Activated CD8-positive, alpha-beta memory T cell treated with anti-CD3 and anti-CD28 coated beads for 24 hours (primary cell): Measurements from ENCODE around the gene PPIG.
"Not testable (repeated sequence)": the region's sequence is repeated elsewhere in the genome, so short reads cannot be mapped to it uniquely, and the experiment has no call there.

ENCODE experiments used
- DNase-seq: peaks from one replicate; pipeline ENCODE4 v3.0.0-alpha.2; 2020

Gene PPIG

DNA sequence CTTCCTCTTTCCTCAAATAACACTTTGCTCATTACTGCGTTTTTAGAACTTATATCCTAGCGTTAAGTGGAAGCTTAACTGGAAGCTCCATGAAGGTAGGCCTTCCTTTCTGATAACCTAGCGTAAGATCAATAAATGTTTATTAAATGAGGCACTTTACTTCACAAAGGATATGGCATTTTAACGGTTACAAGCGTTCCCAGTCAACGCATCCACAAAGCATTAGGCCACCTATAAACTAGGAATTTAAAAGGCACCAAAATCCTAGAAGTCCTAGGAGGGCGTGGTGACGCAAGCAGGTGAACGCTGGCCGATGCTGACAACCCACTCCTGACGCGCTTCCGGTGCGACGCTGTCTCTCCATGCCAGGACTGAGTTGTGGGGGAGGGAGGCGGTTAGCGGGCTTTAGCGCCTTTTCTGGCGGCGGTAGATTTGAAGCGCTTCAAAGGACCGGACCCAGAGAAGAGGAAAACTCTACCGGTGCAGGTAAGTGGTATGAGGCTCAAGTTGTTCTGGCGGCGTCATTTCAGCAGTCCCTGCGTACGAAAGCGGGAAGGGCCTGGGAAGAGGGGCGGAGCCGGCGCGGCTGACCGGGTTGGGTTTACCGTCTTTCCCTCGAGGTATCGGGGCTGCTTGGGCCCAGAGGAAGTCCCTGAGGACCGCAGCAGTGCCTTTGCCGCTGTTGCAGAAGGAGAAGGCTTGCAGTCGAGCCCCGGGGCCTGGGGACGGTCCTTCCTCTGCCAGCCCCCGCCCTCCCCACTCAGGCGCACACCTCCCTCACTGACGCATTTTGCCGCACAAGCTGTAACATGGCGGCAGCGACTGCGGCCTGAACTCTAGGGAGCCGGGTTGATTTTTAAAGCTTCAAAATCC is at the start of gene PPIG:
Gene PPIG (plus strand): TSS at position 347 of the 873 bp plus-strand sequence. CDS start 19,691 bp downstream, outside the sequence.
- DNase-seq, result peak; percentile 91

- DNase-seq, result not testable (repeated sequence)
Observed at GRCh38 chr2:169539460-169539859, 44.7 kb upstream of the PPIG start.

- DNase-seq, result no peak
Observed at GRCh38 chr2:169540146-169540545, 44.0 kb upstream of the PPIG start.

DNA sequence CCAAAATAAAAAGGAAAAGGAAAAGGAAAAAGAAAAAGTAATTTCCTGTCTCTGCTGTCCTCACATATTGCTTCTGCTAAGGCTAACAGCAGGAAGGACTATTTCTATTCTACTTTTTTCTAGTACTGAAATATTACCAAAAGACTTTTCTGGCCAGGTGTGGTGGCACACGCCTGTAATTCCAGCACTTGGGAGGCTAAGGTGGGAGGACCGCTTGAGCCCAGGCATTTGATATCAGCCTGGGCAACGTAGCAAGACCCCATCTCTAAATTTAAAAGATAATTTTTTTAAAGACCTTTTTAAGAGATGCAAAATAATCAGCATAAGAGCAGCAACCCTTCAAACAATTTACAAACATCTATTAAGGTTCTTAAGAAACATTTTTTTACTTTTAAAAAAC is 41.7 kb upstream of the PPIG start:
- no peak for DNase-seq

- DNase-seq, result no peak
Observed at GRCh38 chr2:169546756-169547155, 37.4 kb upstream of the PPIG start.

- no peak for DNase-seq
Observed at GRCh38 chr2:169561364-169561763, 22.8 kb upstream of the PPIG start.

GRCh38 chr2:169562084-169562483 is 22.1 kb upstream of the PPIG start:
- not testable (repeated sequence) for DNase-seq

DNA sequence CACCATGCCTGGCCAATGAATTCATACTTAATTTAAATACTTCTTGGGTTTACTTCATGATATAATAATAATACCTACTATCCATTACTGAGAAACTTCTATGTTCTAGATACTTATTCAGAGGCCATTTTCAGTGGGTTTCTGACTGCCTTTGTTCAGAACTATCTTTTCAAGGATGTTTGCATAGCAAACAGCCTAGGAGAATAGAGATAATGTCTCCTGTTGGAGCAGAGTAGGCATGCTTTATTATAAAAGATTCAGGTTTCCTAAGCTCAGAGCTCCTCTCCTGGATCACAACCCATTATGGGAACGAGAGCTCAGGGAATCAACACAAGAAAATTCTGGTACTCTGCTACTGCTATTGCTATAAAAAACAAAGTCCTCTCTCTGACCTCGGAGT is 21.6 kb upstream of the PPIG start:
- DNase-seq, result no peak

- DNase-seq, result no peak
Observed at GRCh38 chr2:169565686-169566085, 18.5 kb upstream of the PPIG start.

DNA sequence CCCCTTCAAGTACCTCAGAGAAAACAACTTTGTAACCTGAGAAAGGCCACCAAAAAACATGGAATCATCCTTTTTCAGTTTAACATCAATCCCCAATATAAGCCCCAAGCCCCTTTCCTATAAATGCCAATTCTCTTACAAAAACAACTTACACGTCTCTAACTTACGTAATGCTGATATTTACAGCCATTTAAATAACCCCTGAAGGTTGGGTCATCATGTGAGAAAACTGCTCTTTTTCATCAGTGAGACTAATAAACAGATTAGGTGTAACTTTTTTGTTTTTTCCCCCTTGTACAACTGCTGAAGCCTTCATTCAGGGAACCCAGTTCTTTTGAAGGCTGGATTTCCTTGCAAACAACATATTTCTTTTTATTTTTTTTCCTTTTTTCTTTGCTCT is 14.2 kb upstream of the PPIG start:
- DNase-seq, result no peak

DNA sequence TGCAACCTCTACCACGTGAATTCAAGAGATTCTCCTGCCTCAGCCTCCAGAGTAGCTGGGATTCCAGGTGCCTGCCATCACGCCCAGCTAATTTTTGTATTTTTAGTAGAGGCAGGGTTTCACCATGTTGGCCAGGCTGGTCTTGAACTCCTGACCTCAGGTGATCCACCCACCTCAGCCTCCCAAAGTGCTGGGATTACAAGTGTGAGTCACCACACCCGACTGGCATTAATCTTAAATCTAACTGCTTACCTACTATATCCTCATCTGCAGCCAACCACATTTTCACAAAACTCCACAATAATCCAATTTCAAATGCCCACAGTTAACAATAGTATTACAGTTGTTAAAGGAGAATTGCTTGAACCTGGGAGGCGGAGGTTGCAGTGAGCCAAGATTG is 13.4 kb upstream of the PPIG start:
- not testable (repeated sequence) for DNase-seq

DNA sequence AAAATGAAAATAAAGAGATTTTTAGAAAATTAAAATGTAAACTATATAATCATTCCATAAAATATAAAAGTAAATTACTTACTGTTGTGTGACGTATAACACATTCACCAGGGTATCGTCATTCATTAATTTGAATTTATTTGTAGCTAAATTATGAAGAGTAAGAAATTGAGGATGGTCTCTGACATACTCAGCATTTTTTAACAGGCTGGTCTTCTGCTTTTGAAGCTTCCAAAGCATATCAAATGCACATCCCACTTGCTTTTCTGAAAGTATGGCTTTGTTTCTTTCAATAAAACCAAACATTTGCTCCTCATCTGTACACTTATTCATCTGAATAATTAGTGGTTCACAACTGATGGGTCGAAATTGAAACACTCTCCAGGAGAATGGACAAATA is 12.6 kb upstream of the PPIG start:
- no peak for DNase-seq

DNA sequence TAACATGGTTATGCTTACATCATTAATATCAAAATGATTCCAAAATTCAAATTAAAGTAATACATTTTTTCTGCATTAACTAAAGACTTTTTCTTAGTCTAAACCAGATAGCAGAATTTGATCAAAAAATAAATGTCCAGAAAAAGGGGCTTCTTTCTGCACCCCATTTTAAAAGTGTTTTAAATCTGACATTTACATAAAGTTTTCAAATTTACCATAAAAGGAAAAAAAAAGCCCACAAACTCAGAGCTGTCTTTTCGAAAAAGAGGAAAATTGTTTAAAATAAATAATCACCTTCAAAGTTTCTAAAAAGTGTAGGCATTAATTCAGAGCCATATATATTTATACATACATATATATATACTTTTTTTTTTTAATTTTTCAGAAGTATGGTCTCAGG is 12.0 kb upstream of the PPIG start:
- DNase-seq, result no peak

GRCh38 chr2:169572821-169573159 is 11.4 kb upstream of the PPIG start:
- DNase-seq, result no peak

GRCh38 chr2:169573160-169573973 is 10.8 kb upstream of the PPIG start, which contains the start of gene FASTKD1:
FASTKD1 (minus strand) TSS chr2:169573865; CDS start chr2:169572029, 1,836 bp downstream.
- DNase-seq, result peak; percentile 91

DNA sequence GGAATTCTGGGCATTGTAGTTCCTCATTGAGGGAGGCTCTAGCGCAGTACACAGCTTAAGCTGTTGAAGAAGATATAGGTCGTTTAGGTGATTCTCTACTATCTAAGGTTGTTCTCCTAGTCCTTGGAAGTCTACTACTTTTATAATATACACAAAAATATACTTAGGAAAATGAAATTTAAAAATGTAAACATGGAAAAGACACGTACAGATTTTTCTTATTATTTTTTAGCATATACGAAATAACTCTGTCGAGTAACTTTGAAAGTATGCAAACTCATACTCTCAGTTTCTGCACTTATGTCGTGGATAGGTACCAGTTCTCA is 10.2 kb upstream of the PPIG start:
- no peak for DNase-seq

GRCh38 chr2:169574539-169574938 is 9.6 kb upstream of the PPIG start:
- not testable (repeated sequence) for DNase-seq

DNA sequence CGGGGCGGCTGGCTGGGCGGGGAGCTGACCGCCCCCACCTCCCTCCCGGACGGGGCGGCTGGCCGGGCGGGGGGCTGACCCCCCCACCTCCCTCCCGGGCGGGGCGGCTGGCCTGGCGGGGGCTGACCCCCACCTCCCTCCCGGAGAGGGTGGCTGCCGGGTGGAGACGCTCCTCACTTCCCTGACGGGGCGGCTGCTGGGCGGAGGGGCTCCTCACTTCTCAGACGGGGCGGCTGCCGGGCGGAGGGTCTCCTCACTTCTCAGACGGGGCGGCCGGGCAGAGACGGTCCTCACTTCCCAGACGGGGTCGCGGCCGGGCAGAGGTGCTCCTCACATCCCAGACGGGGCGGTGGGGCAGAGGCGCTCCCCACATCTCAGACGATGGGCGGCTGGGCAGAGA is 8.9 kb upstream of the PPIG start:
- not testable (repeated sequence) for DNase-seq

DNA sequence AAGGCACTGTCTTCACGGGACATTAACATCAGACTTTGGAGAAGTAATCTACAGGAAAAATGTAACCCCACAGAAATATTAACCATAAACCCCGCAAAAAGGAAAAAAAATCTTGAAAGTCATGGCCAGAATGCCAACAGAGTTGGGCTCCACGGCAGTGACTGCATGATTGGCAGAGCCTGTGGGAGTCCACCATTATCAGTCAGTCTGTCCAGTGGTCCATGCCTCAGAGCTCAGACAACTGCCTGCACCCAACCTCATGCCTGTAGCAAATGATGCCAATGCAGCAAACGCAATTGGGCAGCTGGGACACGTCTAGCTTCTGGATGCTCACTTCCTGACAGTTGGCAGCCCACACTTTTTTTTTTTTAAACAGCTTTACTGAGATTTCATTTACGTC is 5.1 kb upstream of the PPIG start:
- DNase-seq, result no peak

- not testable (repeated sequence) for DNase-seq
Observed at GRCh38 chr2:169582552-169583266, 1.4 kb upstream of the PPIG start.

DNA sequence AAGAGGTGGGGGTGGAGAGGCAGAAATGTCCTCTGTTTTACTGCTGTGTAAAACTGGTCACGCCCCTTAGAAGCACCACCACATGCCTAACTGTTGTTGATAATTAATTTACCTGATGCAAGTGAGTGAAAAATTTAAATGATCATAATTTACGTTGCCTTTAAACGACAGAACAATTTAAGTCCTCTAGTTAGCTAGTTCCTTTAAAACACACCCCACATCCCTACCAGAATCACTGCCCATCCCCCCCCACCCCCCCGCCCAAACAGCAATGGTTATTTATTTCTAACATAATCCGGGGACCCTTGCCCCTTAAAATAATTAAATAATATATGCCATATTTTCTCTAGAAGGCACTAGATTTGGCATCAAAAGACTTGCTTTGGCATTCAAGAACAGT is 633 bp upstream of the PPIG start:
- no peak for DNase-seq

DNA sequence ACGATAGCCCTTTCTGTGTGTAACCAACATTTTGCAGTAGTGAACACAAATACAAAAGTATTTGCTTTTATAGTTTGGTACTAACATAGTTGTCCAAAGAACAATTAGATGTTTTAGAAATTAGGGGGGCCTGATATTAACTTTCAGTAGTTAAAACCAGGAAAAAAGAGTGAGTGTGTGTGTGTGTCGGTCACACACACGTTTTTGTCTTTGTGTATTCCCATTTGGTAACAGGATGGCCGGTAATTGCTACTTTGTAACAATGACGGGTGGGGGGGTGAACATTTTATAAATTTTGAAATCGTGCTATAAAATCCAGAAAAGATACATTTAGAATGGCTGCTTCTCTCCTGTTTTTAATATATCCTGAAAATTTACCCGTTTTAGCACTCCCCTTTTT is 1.5 kb downstream of the PPIG start:
- DNase-seq, result no peak

DNA sequence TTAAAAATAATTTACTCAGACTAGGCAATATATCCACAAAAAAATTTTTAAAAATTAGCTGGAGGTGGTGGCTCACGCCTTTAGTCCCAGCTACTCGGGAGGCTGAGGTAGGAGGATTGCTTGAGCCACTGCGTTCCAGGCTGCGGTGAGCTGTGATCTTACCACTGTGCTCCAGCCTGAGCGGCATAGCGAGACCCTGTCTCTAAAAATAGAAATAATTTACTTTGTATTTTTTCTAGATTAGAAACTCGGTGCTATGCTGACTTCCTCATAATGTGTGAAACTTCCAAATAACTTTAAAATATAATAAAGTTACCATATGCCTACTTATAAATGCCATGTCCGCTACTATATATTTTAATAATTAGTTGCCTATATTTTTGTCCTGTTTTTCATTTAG is 6.7 kb downstream of the PPIG start:
- no peak for DNase-seq

GRCh38 chr2:169596546-169596945 is 12.4 kb downstream of the PPIG start:
- DNase-seq, result not testable (repeated sequence)
